ENCODE results near the gene RRP8. TPM values are rescaled to one million over a fixed set of nuclear protein-coding genes. Genes with fewer than 3 reads are reported as not detected.

RRP8 gene
- total RNA-seq, 1 experiment from 2014 or later: 16.0 TPM

GRCh38 chr11:6648501-6648900, 45.1 kb upstream of the RRP8 start:
- Mint-ChIP-seq H3K4me1 (no peaks in the 10 kb centered on the region), H3K27ac (no peak overlapping the region), H3K36me3 (ENCODE audit: insufficient read depth in 1 of 3, low read depth in 3 of 3) (no peaks in the 10 kb centered on the region), H3K4me3 (no peak overlapping the region), H3K9me3 (no peaks in the 10 kb centered on the region), H3K27me3 (ENCODE audit: low read depth) (0 out of 2 replicates have a peak, but pooled peaks cover 2% of the 10 kb centered on the region)
- no peak for DNase-seq
- no peak overlapping the region for H2BK12ac ChIP-seq (ENCODE audit: insufficient read length, low read depth, low read length)
- H4K8ac ChIP-seq (replicated peaks; ENCODE audit: insufficient read length, low read depth, low read length): no peak overlapping the region
- H4K5ac ChIP-seq (ENCODE audit: insufficient read length, low read depth, low read length): no peak overlapping the region
- no peaks in the 10 kb centered on the region for H3K79me2 ChIP-seq (ENCODE audit: insufficient read depth, low read length)
- no peak overlapping the region for H2BK15ac ChIP-seq (ENCODE audit: low read depth, low read length)
- WGBS (ENCODE audit: extremely low coverage, insufficient read length, low lambda C conversion rate): no CpG with 5 or more reads among the region's 1 CpG
- no peak overlapping the region for H3T11ph ChIP-seq (ENCODE audit: low read length)
- peaks cover 2% of the 10 kb centered on the region; the same call in 1 of the 2 replicates for H3K4me1 ChIP-seq (ENCODE audit: insufficient read depth, low read length)
- H3K23ac ChIP-seq (ENCODE audit: insufficient read length, low read depth, low read length): no peak overlapping the region
- no peak overlapping the region for H3K18ac ChIP-seq (ENCODE audit: insufficient read length, low read depth, low read length)
- no peak overlapping the region for H3K9ac ChIP-seq (ENCODE audit: extremely low read depth, insufficient read length, low read length)
- no peak for TF ChIP-seq CTCF (conservative IDR thresholded peaks at IDR 0.05)
- H2BK5ac ChIP-seq (ENCODE audit: insufficient read length, low read length): no peak overlapping the region
- no peak overlapping the region for H3K14ac ChIP-seq (ENCODE audit: insufficient read depth, low read length)
- H2AFZ ChIP-seq (ENCODE audit: low read length): no peak overlapping the region
- no peak overlapping the region for H2AK5ac ChIP-seq (ENCODE audit: insufficient read length, low read length)
- H3K4ac ChIP-seq (ENCODE audit: low read depth, low read length): no peak overlapping the region
- no peaks in the 10 kb centered on the region for H3K9me3 ChIP-seq (ENCODE audit: control insufficient read depth, low read depth, low read length)
- H3K27ac ChIP-seq (ENCODE audit: insufficient read length, low read depth, low read length): no peak overlapping the region
- H4K20me1 ChIP-seq (ENCODE audit: control insufficient read depth, insufficient read depth, insufficient read length): no peaks in the 10 kb centered on the region
- H3K23me2 ChIP-seq (ENCODE audit: insufficient read length, low read depth, low read length, poor library complexity, severe bottlenecking): no peaks in the 10 kb centered on the region
- H3K79me1 ChIP-seq (ENCODE audit: insufficient read depth, low read depth, low read length, poor library complexity, severe bottlenecking): no peaks in the 10 kb centered on the region
- H4K91ac ChIP-seq (ENCODE audit: insufficient read length, low read depth, low read length): no peak overlapping the region
- H3K27me3 ChIP-seq (ENCODE audit: insufficient read depth, low read length): peaks cover 1% of the 10 kb centered on the region; the same call in 1 of the 2 replicates
- H2BK120ac ChIP-seq (ENCODE audit: low read depth, low read length, poor library complexity, severe bottlenecking): no peak overlapping the region
- H2BK20ac ChIP-seq (ENCODE audit: low read depth, low read length, poor library complexity, severe bottlenecking): no peak overlapping the region
- no peak overlapping the region for H3K56ac ChIP-seq (ENCODE audit: insufficient read length, low read depth, low read length)
- no peak overlapping the region for H3K4me2 ChIP-seq (ENCODE audit: insufficient read depth, insufficient read length, low read length)
